HG03432 (cell line): ENCODE data around the gene NR6A1.

ENCODE experiments used
- ATAC-seq: cut with Tn5 transposase; IDR thresholded peaks from one replicate; pipeline ENCODE4 v1.9.1; 2021; ENCODE audit warnings: mild to moderate bottlenecking, moderate library complexity; ENCODE audit not compliant: unreplicated experiment

NR6A1 gene

DNA sequence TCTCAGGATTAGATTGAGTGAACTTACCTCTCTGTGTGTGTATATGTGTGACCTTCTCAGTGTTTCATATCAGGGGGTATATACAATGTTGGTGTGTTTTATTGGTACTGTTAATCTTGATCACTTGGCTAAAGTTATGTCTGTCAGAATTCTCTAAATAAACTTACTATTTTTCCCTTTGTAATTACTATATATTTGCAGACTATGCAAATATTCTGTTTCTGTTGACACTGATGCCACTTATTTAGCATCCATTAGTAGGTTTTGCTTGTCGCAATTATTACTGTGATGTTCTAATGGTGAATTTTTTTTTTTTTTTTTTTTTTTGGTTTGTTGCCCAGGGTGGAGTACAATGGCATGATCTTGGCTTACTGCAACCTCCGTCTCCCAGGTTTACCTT is 221.0 kb downstream of the NR6A1 start:
- no peak for ATAC-seq

- ATAC-seq, result no peak
Measured at GRCh38 chr9:124549016-124549415, 222.1 kb downstream of the NR6A1 start.

DNA sequence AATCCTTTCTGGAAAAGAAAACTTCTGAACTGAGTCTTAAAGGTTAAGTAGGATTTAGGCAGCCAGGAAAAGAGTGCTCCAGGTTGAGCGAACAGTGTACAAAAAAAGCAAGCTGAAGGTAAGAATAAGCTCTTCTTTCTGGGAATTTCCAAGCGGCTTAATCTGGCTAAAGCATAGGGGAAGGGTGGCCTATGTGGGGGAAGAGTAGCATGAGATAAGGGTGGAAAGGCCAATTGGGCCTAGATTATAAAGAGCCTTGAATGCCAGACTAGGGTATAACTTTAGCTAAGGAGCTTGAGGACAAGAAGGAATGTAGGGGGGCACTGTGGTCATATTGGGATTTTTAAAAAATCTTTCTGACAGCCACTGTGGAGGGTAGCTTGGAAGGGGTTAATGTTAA is 226.6 kb downstream of the NR6A1 start:
- no peak for ATAC-seq

- ATAC-seq, result no peak
Measured at GRCh38 chr9:124541824-124542223, 229.3 kb downstream of the NR6A1 start.

- no peak for ATAC-seq
Measured at GRCh38 chr9:124537926-124538325, 233.2 kb downstream of the NR6A1 start.

DNA sequence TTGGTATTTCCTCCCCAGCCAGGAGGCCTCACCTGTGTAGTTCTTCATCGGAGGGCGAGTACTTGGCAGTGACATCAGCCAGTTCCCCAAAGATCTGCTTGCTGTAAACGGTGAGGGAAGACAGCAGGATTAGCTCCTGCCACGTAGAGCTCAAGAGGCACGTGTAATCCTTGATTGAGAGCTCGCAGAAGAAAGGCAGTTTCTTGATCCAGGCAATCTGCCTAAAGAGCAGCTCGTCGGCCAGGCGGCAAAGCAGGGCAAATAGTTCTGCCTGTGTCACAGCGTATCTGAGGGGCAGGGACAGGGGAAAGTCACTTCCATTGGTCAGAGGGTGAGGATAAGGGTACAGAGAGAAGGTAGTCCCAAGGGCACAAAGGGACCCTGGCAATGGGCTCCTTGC is 235.3 kb downstream of the NR6A1 start:
- no peak for ATAC-seq

GRCh38 chr9:124532897-124533296 is 238.2 kb downstream of the NR6A1 start:
- ATAC-seq, result no peak

DNA sequence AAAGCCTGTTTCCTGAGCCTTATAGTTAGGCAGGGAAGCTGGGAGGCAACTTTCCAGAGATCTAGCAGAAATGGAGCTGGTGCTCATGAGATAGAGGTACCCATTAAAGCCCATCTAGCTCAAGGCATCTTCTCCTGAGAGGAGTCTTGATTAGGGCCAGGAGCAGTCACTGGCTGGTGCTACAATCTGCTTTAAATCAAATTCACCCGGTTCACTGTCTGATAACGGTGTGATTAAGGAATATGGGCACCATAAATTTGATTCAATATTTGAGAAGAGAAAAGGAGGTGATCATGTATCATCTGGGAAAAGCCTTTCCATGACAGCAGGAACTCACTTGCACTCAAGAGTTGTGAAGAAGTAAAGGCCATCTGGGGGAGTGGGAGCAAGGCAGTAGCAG is 240.0 kb downstream of the NR6A1 start:
- no peak for ATAC-seq

GRCh38 chr9:124530246-124530645 is 240.9 kb downstream of the NR6A1 start:
- no peak for ATAC-seq

DNA sequence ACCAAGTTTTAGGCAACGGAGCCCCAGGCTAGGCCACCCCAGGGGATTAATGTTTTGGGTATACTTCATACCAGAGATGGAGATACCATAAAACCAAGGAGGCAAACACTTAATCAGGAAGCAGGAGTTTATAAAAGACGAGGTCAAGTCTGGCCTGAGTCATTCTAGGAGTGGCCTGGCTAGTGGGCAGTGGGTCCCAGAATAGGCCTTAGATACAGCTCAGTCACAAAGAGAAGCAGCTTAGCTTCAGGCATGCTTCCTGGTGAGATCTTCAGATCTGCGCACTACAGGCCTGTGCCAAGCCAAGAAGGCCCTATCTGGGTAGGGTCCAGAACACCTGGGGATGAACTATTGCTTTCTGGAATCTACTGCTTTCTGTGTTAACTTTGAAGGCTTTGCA is 243.3 kb downstream of the NR6A1 start:
- ATAC-seq, result no peak

DNA sequence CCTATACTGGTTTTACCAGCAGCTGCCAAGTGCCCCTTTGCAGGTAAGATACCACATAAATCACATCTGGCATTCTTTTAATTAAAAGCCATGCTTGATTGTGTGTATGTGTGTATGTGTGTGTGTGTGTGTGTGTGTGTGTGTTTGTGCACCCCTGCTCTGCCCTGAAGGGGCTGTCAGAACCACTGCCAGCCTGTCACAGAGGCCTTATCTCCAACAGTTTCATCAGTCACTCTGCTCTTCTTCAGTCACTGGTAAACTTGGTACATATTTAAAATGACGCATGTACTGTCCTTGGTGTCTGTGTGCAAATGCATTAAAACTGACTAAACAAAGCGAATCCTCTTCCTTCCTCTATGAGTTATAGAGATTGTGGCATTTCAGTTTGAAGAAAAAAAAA is 244.9 kb downstream of the NR6A1 start:
- ATAC-seq, result no peak

GRCh38 chr9:124522121-124523098 is 248.7 kb downstream of the NR6A1 start:
- ATAC-seq, result no peak

GRCh38 chr9:124521142-124521541 is 250.0 kb downstream of the NR6A1 start:
- no peak for ATAC-seq

- no peak for ATAC-seq
Measured at GRCh38 chr9:124520206-124520596, 250.9 kb downstream of the NR6A1 start.

- no peak for ATAC-seq
Measured at GRCh38 chr9:124518116-124518515, 253.0 kb downstream of the NR6A1 start.

- no peak for ATAC-seq
Measured at GRCh38 chr9:124517600-124517999, 253.5 kb downstream of the NR6A1 start.

DNA sequence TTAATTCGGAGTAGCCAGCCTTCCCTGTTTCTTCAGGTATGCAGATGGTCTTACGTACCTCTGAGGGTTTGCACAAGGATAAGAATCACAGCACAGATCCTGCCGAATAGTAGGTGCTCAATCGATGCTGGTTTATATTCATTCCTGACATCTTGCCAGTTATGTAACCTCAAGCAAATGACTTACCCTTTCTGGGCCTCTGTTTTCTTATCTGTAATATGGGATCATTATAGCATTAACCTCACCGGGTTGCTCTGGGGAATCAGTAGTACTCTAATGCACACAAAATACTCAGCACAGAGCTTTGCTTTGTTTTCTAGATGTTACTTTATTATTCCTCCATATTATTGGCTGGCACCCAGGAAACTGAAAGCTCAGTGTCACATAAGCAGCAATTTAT is 256.2 kb downstream of the NR6A1 start:
- no peak for ATAC-seq

- no peak for ATAC-seq
Measured at GRCh38 chr9:124514125-124514524, 257.0 kb downstream of the NR6A1 start.

DNA sequence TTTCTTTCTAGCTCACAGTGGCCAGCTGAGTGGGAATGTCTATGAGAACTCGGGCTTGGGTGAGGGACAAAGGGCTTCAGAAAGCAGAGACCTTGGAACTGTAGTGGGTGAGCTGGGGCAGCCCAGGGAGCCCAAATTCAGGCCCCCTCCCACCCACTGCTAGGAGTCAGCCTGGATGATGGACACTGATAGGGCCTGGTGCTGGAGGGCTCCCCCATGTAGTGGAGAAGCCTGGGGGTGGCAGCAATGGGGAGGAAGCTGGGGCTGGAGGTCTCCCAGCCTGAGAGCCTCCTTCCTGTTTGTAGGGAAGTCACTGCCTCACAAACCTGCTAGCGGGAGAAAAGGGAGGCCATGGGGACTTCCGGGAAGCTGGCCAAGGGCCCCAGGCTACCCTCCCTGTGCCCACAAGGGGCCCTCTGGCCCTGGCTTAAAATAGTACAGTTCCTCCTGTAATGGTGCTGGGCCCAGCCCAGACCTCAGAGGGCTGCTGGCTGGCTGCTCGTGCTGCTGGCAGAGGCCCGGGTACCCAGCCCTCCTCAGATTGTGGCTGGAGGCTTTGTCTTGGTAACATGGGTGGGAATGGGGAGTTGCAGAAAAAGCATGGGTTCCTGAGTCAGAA is 257.6 kb downstream of the NR6A1 start:
- ATAC-seq, result no peak

GRCh38 chr9:124512806-124513204 is 258.3 kb downstream of the NR6A1 start:
- no peak for ATAC-seq

DNA sequence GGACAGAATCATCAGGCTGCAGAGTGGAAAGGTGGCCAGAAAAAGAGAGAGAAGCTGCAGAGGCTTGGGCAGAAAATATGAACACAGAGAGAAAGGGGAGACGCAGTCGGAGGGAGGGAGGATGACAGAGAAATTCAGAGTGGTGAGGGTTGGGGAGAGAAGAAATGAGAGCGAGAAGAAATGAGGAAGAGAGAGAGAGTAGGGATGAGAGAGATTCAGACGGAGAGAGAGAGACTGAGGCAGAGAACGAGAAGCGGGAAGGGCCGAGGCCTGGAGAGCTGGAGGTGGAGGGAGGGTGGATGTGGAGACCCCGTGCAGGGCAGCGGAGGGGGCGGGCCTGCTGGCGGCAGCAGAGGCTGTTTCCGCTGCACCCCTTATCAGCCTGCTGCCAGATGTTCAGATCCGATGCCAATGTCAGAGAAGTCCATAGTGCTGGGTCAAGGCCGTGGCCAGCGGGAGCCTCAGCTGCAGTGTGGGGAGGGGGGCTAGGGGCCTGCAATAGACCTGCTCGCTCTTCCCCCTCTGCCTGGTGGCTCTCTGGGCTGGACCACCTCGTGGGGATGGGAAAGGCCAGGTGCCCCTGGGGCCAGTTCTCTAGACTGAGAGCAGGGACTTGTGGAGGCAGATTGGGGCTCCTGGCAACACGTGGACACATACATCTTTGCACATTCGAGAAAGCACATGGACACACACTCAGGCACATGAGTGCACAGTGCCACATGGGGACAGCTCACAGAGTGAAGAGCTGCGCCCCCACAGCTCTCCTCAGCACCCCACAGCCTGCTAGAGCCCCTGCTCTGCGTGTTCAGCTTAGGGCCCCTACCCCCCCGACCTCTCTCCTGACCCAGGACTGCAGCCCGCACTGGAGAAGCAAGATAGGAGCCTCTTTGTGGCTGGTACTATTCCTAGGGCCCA is 259.0 kb downstream of the NR6A1 start:
- no peak for ATAC-seq
